Activated CD4-positive, alpha-beta T cell treated with anti-CD3 and anti-CD28 coated beads for 36 hours (primary cell): ENCODE data around the gene ATP5F1E. TPM values are rescaled to one million over a fixed set of nuclear protein-coding genes. Genes with fewer than 3 reads are reported as not detected.

Experiments
- ATAC-seq: fragments of 200-7000 bp; cut with Tn5 transposase; one replicate; pipeline ENCODE4 v1.10.0; 2021; ENCODE audit warnings: mild to moderate bottlenecking, moderate library complexity
- CTCF ChIA-PET: fragments of 350-600 bp; sonication (Branson Sonifier 250); formaldehyde crosslinking; loops from one replicate; lab custom pipeline; 2021; ENCODE audit warnings: antibody characterized with exemption; lab: Charles Lee
- POLR2A ChIA-PET: fragments of 350-600 bp; sonication (Branson Sonifier 250); formaldehyde crosslinking; loops from one replicate; lab custom pipeline; 2021; ENCODE audit warnings: antibody characterized with exemption, inconsistent platforms; lab: Charles Lee
- DNase-seq: peaks from one replicate; pipeline ENCODE4 v3.0.0-alpha.2; 2020
- H3K27ac Mint-ChIP-seq: one replicate; pipeline ENCODE4 v1.8.0; 2021; ENCODE audit warnings: mixed read lengths
- H3K27me3 Mint-ChIP-seq: one replicate; pipeline ENCODE4 v1.8.0; 2021; ENCODE audit warnings: mixed read lengths
- H3K36me3 Mint-ChIP-seq: one replicate; pipeline ENCODE4 v1.8.0; 2021; ENCODE audit warnings: low read depth, mixed read lengths
- H3K4me1 Mint-ChIP-seq: one replicate; pipeline ENCODE4 v1.8.0; 2021; ENCODE audit warnings: mixed read lengths
- H3K4me3 Mint-ChIP-seq: one replicate; pipeline ENCODE4 v1.8.0; 2021; ENCODE audit warnings: mild to moderate bottlenecking, moderate library complexity, mixed read lengths
- H3K9me3 Mint-ChIP-seq: one replicate; pipeline ENCODE4 v1.8.0; 2021; ENCODE audit warnings: low read depth, mixed read lengths
- intact Hi-C, 2 experiments: fragments of 100-400 bp; cut with DNase I in 1 of 2; cut with micrococcal nuclease in 1 of 2; formaldehyde crosslinking; loops; one replicate each; pipeline versions ENCODE4 v1.14.2 to v1.15.1; 2022 to 2024; cut with DNase I, micrococcal nuclease
- total RNA-seq, 2 experiments: library from RNA; stranded (reverse); gene quantifications; one replicate each; pipeline ENCODE4 v1.2.3, GENCODE V29; 2021

Gene ATP5F1E
- total RNA-seq, 2 experiments from 2014 or later, result 63.5 to 76.1 TPM

DNA sequence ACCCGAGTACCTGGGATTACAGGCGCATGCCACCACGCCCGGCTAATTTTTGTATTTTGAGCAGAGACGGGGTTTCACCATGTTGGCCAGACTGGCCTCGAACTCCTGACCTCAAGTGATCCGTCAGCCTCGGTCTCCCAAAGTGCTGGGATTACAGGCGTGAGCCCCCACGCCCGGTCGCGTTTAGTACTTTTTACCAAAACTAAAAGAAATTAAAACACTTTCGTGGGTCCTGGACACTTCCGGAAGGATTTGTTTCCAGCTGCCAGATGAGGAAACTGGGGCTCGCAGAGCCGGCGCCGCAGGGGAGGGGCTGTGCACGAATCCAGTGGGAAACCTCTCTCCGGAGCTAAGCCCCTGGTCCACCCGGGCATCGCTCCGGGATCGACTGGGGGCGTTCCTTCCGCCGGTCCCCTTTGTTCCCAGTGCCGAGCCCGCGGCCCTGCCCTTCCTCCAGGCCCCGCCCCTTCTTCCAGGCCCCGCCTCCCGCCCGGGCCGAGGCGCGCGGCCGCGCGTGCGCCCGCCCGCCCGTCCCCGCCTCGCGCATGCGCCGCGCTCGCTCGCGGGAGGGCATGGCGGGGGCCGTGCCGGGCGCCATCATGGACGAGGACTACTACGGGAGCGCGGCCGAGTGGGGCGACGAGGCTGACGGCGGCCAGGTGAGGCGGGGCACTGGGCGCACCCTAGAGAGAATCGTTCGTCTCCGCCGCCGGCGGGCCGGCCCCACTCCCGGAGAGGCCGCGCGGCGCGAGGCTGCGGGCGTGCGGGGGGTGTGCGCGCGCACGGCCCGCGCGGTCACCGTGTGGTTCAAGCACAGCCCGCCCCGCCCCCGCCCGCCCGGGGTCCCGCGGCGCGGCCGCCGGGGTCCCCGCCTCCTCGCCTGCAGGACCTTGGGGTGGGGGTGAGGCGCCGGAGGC is 51.2 kb downstream of the ATP5F1E start, which contains the start of gene NELFCD:
NELFCD (plus strand) TSS at position 546 of the 917 bp plus-strand sequence; CDS start at position 600, 54 bp downstream.
- intact Hi-C loops, result loop anchor here (1.0 to 5.0 kb wide), 13 partner anchors 26 to 672 kb away; partner anchors contain the start of genes ATP5F1E (in 2 of the 2), PRELID3B (in 2 of the 2), CTSZ (in 1 of the 2) and RAB22A (in 1 of the 2)
- H3K4me3 Mint-ChIP-seq, result peak within 1 kb of the TSS; percentile 85
- no peaks in the 10 kb centered on the region for H3K27me3 Mint-ChIP-seq
- peak; percentile 94 for DNase-seq
- H3K9me3 Mint-ChIP-seq, result no peaks in the 10 kb centered on the region
- peak; percentile 87 for ATAC-seq
- H3K27ac Mint-ChIP-seq, result peak within 1 kb of the TSS; percentile 89
- POLR2A ChIA-PET, result interaction anchor here (1.3 kb wide), 1 partner anchor 51 kb away, joined by 3 read pairs; the partner anchor contains the start of gene ATP5F1E
- H3K36me3 Mint-ChIP-seq, result peaks cover 27% of the 10 kb centered on the region
- H3K4me1 Mint-ChIP-seq, result peaks cover 32% of the 10 kb centered on the region
- CTCF ChIA-PET, result interaction anchor here (0.6 to 0.8 kb wide), 2 partner anchors 37 to 1095 kb away, joined by 3 read pairs; no protein-coding TSS in a partner anchor

DNA sequence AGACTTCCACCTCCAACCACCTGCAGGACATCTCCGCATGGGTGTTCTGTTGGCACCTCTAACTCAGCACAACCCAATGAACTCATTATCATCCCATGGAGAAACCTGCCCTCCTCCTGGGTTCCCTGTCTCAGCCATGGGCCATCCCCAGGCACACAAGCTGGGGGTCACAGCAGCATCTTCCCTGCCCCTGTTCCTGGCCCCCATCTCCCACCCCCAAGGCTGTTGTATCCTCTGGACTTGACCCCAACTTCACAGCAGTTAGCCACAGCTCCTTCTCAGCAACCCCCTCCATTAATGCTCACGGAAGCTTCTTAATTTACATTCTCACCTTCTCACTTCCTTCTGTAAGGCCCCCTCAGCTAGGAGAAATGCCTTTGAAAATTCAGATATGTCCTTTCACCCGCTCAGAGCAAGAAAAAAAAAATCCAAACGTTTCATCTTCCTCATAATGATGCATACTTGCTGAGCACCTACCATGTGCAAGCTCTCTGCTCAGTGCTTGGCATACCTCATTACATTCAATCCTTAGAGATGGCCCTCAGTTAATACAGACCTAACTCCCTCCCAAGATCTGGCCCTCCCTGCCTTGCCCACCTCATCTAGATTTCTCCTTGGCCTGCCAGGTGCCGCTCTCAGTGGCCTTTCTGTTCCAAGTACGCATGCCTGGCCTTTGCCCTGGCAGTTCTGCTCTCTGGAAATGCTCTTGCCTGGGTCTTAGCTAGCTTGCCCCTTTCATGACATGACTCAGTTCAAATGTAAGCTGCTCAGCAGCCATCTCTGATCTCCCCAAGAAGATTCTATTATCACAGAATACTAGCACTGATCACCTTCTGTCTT is 53.6 kb downstream of the ATP5F1E start:
- ChIA-PET CTCF (interaction anchor here (0.6 to 1.6 kb wide), 5 partner anchors 20 to 152 kb away, joined by 3 to 4 read pairs (median 3); no protein-coding TSS in a partner anchor), POLR2A (interaction anchor here (0.6 kb wide), 2 partner anchors 30 to 144 kb away, joined by 3 to 5 read pairs; no protein-coding TSS in a partner anchor)
- no peak for DNase-seq
- no peaks in the 10 kb centered on the region for H3K27me3 Mint-ChIP-seq
- intact Hi-C loops, result no loop called here
- H3K4me1 Mint-ChIP-seq, result peaks cover 11% of the 10 kb centered on the region
- no peak overlapping the region for H3K4me3 Mint-ChIP-seq
- H3K9me3 Mint-ChIP-seq, result peaks cover 4% of the 10 kb centered on the region
- peaks cover 9% of the 10 kb centered on the region for H3K36me3 Mint-ChIP-seq
- ATAC-seq, result no peak
- no peak overlapping the region for H3K27ac Mint-ChIP-seq

DNA sequence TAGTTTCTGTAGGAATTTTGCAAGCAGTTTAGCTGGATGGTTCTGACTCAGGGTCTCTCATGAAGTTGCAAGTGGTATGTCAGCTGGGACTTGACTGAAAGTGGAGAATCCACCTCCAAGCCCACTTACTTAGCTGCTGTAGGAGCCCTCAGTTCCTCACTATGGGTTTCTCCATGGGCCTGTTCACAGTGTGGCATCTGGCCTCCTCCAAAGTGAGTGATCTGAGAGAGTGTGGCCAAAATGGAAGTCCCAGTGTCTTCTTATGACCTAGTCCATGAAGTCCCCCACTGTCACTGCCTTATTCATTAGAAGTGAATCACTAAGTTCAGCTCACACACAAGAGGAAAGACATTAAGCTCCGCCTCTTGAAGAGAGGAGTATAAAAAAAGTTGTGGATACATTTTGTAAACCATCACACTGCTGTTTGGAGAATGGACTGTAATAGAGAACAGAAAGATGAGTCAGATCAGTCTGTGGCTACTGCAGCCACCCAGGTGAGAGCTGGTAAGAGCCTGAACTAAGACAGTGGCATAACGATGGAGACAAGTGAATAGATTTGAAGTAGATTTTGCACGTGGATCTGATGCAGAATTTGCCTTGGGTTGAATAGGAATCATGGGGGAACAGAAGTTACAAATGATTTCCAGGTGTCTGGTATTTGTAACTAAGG is 55.9 kb downstream of the ATP5F1E start:
- intact Hi-C loops, result no loop called here
- Mint-ChIP-seq H3K27ac (no peak overlapping the region), H3K36me3 (no peaks in the 10 kb centered on the region), H3K9me3 (peaks cover 4% of the 10 kb centered on the region), H3K4me1 (no peaks in the 10 kb centered on the region), H3K27me3 (no peaks in the 10 kb centered on the region), H3K4me3 (no peak overlapping the region)
- ChIA-PET CTCF (no interaction called here), POLR2A (interaction anchor here (0.7 kb wide), 1 partner anchor 277 kb away, joined by 3 read pairs; no protein-coding TSS in a partner anchor)
- DNase-seq (no peak), ATAC-seq (no peak)

Other genes with a start within 250 kb of the ATP5F1E start
- gene GNAS-AS1, start 181.4 kb downstream of the ATP5F1E start, total RNA-seq, result 1 to 10 TPM; 1.1 to 1.9 TPM
- 100 to 1,000 TPM; 713 to 965 TPM for gene GNAS, start 179.6 kb downstream of the ATP5F1E start, total RNA-seq
- gene NELFCD, start 51.1 kb downstream of the ATP5F1E start, total RNA-seq, result 100 to 1,000 TPM; 111 to 121 TPM
- 10 to 100 TPM; 26.6 to 29.4 TPM for gene CTSZ, start 25.1 kb downstream of the ATP5F1E start, total RNA-seq
- gene TUBB1, start 12.9 kb downstream of the ATP5F1E start, total RNA-seq, result not detected
- 100 to 1,000 TPM; 148 to 196 TPM for gene PRELID3B, start 10.5 kb upstream of the ATP5F1E start, total RNA-seq
- gene ZNF831, start 131.5 kb upstream of the ATP5F1E start, total RNA-seq, result 1 to 10 TPM; 7.0 to 8.6 TPM